B cell (primary cell): ENCODE measurements around the gene LIPK. TPM values are rescaled to one million over a fixed set of nuclear protein-coding genes. Genes with fewer than 3 reads are reported as not detected.

Source experiments
- ATAC-seq: fragments of 200-7000 bp; cut with Tn5 transposase; one replicate; pipeline ENCODE4 v1.10.0; 2021; ENCODE audit warnings: low read depth, mild to moderate bottlenecking, moderate number of reproducible peaks, moderate library complexity
- CTCF ChIA-PET: fragments of 350-600 bp; sonication (Branson Sonifier 250); formaldehyde crosslinking; loops from one replicate; lab custom pipeline; 2021; ENCODE audit warnings: antibody characterized with exemption, inconsistent platforms; lab: Charles Lee
- POLR2A ChIA-PET: fragments of 350-600 bp; sonication (Branson Sonifier 250); formaldehyde crosslinking; loops from one replicate; lab custom pipeline; 2021; ENCODE audit warnings: antibody characterized with exemption; lab: Charles Lee
- DNase-seq: peaks from one replicate; pipeline ENCODE4 v3.0.0; 2013
- H2AFZ ChIP-seq: 2 replicates; pipeline ENCODE4 v1.6.1; 2012; ENCODE audit warnings: mild to moderate bottlenecking, low read depth, low read length; ENCODE audit not compliant: insufficient read depth, poor library complexity, severe bottlenecking
- H3K27ac ChIP-seq, 2 donors: 1 replicate in 1 of 2; 2 replicates in 1 of 2; pipeline ENCODE4 v1.5.1; 2012 to 2013; ENCODE audit warnings: low read length in 2 of 2, mild to moderate bottlenecking in 2 of 2, moderate library complexity in 1 of 2
- H3K27me3 ChIP-seq, 4 experiments: fragments of 200-600 bp in 1 of 4; sonication (generic) in 1 of 4; replicated peaks in 1 of 4; 1 replicate in 2 of 4; 2 replicates in 2 of 4; pipeline versions ENCODE4 v1.6.1 to v1.7.0; 2013 to 2016; ENCODE audit warnings: low read length in 3 of 4, mild to moderate bottlenecking in 2 of 4, mixed read lengths in 1 of 4, moderate library complexity in 1 of 4; ENCODE audit not compliant: insufficient read depth in 4 of 4, control insufficient read depth in 3 of 4; ENCODE audit errors: control extremely low read depth in 1 of 4
- H3K36me3 ChIP-seq, 2 experiments: replicated peaks in 1 of 2; 1 replicate in 1 of 2; 2 replicates in 1 of 2; pipeline versions ENCODE4 v1.6.1 to v1.7.1; 2013; ENCODE audit warnings: low read length in 1 of 2; ENCODE audit not compliant: insufficient read depth in 2 of 2, control insufficient read depth in 1 of 2; ENCODE audit errors: control extremely low read depth in 1 of 2, extremely low read depth in 1 of 2
- H3K4me1 ChIP-seq, 2 donors: fragments of 200-600 bp in 1 of 2; sonication (generic) in 1 of 2; 1 replicate in 1 of 2; 2 replicates in 1 of 2; pipeline versions ENCODE4 v1.5.1 to v1.6.1; 2013 to 2017; ENCODE audit warnings: low read length in 2 of 2; ENCODE audit not compliant: control insufficient read depth in 2 of 2, insufficient read depth in 2 of 2
- H3K4me2 ChIP-seq: replicated peaks from 2 replicates; pipeline ENCODE3; 2012; ENCODE audit warnings: mild to moderate bottlenecking, low read depth, low read length; ENCODE audit not compliant: poor library complexity, severe bottlenecking
- H3K4me3 ChIP-seq, 5 experiments: fragments of 200-600 bp in 1 of 5; sonication (generic) in 1 of 5; 1 replicate in 3 of 5; 2 replicates in 2 of 5; pipeline versions ENCODE4 v1.5.1 to v1.7.0; 2011 to 2016; ENCODE audit warnings: low read length in 4 of 5, mild to moderate bottlenecking in 4 of 5, low read depth in 2 of 5, control low read depth in 1 of 5, moderate library complexity in 1 of 5; ENCODE audit not compliant: insufficient read depth in 1 of 5; ENCODE audit errors: control extremely low read depth in 1 of 5, extremely low read depth in 1 of 5
- H3K79me2 ChIP-seq: fragments of 200-600 bp; sonication (generic); one replicate; pipeline ENCODE4 v1.6.0; 2016; ENCODE audit warnings: low read length; ENCODE audit not compliant: control insufficient read depth, insufficient read depth
- H3K9ac ChIP-seq: fragments of 200-600 bp; sonication (generic); 2 replicates; pipeline ENCODE4 v1.6.1; 2017; ENCODE audit warnings: mild to moderate bottlenecking, low read length, moderate library complexity
- H3K9me3 ChIP-seq, 3 donors: one replicate each; pipeline versions ENCODE4 v1.6.1 to v1.7.1; 2013; ENCODE audit warnings: low read length in 2 of 3; ENCODE audit not compliant: control insufficient read depth in 2 of 3, insufficient read depth in 1 of 3; ENCODE audit errors: control extremely low read depth in 1 of 3
- H4K20me1 ChIP-seq: 2 replicates; pipeline ENCODE4 v1.6.0; 2012; ENCODE audit warnings: mild to moderate bottlenecking, low read length; ENCODE audit not compliant: insufficient read depth, control insufficient read depth, poor library complexity, severe bottlenecking
- H3K27ac Mint-ChIP-seq: one replicate; pipeline ENCODE4 v1.8.0; 2021; ENCODE audit warnings: mixed read lengths
- H3K27me3 Mint-ChIP-seq: one replicate; pipeline ENCODE4 v1.8.0; 2021; ENCODE audit warnings: mixed read lengths
- H3K4me1 Mint-ChIP-seq: one replicate; pipeline ENCODE4 v1.8.0; 2021; ENCODE audit warnings: mixed read lengths
- H3K4me3 Mint-ChIP-seq: one replicate; pipeline ENCODE4 v1.8.0; 2021; ENCODE audit warnings: mixed read lengths
- H3K9me3 Mint-ChIP-seq: one replicate; pipeline ENCODE4 v1.8.0; 2022; ENCODE audit warnings: mixed read lengths; ENCODE audit not compliant: insufficient read depth
- EZH2 ChIP-seq: IDR thresholded peaks from 2 replicates; pipeline ENCODE4 v1.6.1; 2012; ENCODE audit warnings: borderline replicate concordance, low read depth, mild to moderate bottlenecking, moderate library complexity, low read length; ENCODE audit not compliant: insufficient read depth, poor library complexity, severe bottlenecking
- WGBS: methylation state at CpG from one replicate; pipeline ENCODE4 v1.1.5; 2013; ENCODE audit warnings: missing lambda C conversion rate; ENCODE audit not compliant: insufficient coverage; 5-methylcytosine and 5-hydroxymethylcytosine counted together
- intact Hi-C: fragments of 100-400 bp; cut with micrococcal nuclease; formaldehyde crosslinking; loops from one replicate; pipeline ENCODE4 v1.10.0; 2022
- polyA plus RNA-seq: library from polyadenylated mRNA; depleted of rRNA; stranded (reverse); fragments of >200 nt; gene quantifications from 2 replicates; pipeline ENCODE4 v1.2.3, GENCODE V29; 2012
- total RNA-seq, 2 donors: library from RNA; stranded (reverse); fragments of 120-200 nt in 1 of 2; gene quantifications; 1 replicate in 1 of 2; 2 replicates in 1 of 2; pipeline versions ENCODE4 v1.2.3 to v1.2.4, GENCODE V29; 2013 to 2022
- TF ChIP-seq, protein P1 (sequence below): fragments of 200-600 bp; IDR thresholded peaks from one replicate; pipeline ENCODE4 v1.8.0; 2022; ENCODE audit warnings: antibody characterized with exemption, mild to moderate bottlenecking

LIPK gene
- total and polyA plus RNA-seq, 2 donors (not counting 1 experiment from before 2014, with no cell fraction given) = not detected

DNA sequence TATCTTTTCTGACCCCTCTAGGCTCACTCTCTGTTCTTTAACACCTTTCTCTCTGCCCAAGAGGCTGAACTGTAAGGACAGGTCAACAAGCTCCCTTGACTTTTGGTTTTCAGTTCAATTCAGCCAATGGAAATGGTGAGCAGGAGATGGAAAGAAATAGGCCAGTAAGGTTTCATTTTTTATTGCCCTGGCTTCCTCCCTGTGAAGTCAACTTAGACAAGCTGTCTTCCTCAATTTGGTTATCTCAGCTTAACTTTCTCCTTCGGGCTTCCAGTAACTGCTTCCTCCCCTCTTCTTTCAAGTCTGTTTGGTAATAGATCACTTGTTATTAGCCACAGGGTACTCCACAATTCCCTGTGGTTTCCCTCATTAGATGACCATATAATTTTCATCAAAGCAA, 19.7 kb downstream of the LIPK start:
- TF ChIP-seq, protein P1, sequence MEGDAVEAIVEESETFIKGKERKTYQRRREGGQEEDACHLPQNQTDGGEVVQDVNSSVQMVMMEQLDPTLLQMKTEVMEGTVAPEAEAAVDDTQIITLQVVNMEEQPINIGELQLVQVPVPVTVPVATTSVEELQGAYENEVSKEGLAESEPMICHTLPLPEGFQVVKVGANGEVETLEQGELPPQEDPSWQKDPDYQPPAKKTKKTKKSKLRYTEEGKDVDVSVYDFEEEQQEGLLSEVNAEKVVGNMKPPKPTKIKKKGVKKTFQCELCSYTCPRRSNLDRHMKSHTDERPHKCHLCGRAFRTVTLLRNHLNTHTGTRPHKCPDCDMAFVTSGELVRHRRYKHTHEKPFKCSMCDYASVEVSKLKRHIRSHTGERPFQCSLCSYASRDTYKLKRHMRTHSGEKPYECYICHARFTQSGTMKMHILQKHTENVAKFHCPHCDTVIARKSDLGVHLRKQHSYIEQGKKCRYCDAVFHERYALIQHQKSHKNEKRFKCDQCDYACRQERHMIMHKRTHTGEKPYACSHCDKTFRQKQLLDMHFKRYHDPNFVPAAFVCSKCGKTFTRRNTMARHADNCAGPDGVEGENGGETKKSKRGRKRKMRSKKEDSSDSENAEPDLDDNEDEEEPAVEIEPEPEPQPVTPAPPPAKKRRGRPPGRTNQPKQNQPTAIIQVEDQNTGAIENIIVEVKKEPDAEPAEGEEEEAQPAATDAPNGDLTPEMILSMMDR = no peak
- TF ChIP-seq EZH2 = no peak
- Mint-ChIP-seq H3K27ac (no peak overlapping the region), H3K4me1 (peaks cover 6% of the 10 kb centered on the region), H3K27me3 (no peaks in the 10 kb centered on the region), H3K4me3 (no peak overlapping the region), H3K9me3 (no peaks in the 10 kb centered on the region)
- ChIA-PET POLR2A (no interaction called here), CTCF (no interaction called here)
- no peak overlapping the region for H3K4me3 ChIP-seq
- H3K9me3 ChIP-seq = no peaks in the 10 kb centered on the region
- no peaks in the 10 kb centered on the region for H3K4me1 ChIP-seq
- H3K27me3 ChIP-seq = no peaks in the 10 kb centered on the region
- DNase-seq (no peak), ATAC-seq (no peak)
- H3K4me2 ChIP-seq = no peak overlapping the region
- H3K9ac ChIP-seq = no peak overlapping the region
- H4K20me1 ChIP-seq = no peaks in the 10 kb centered on the region
- no peaks in the 10 kb centered on the region for H3K79me2 ChIP-seq
- no peaks in the 10 kb centered on the region for H3K36me3 ChIP-seq
- H3K27ac ChIP-seq = no peak overlapping the region
- intact Hi-C loops = no loop called here
- H2AFZ ChIP-seq = peak overlapping the region; percentile 43
- WGBS = no CpG with 5 or more reads among the region's 1 CpG

- Histone ChIP-seq H4K20me1 (no peaks in the 10 kb centered on the region), H3K9me3 (no peaks in the 10 kb centered on the region), H3K27me3 (no peaks in the 10 kb centered on the region), H3K4me2 (no peak overlapping the region), H3K36me3 (no peaks in the 10 kb centered on the region), H3K79me2 (no peaks in the 10 kb centered on the region), H2AFZ (no peak overlapping the region), H3K9ac (no peak overlapping the region), H3K4me1 (peaks cover 0 to under 1% of the 10 kb centered on the region in 2 donors), H3K27ac (no peak overlapping the region), H3K4me3 (no peak overlapping the region)
- ATAC-seq (no peak), DNase-seq (peak; percentile 8)
- ChIA-PET CTCF (interaction anchor here (0.5 kb wide), 1 partner anchor 339 kb away, joined by 3 read pairs; no protein-coding TSS in a partner anchor), POLR2A (no interaction called here)
- peaks cover 10% of the 10 kb centered on the region for H3K4me1 Mint-ChIP-seq
- intact Hi-C loops = no loop called here
- H3K4me3 Mint-ChIP-seq = no peak overlapping the region
- no peaks in the 10 kb centered on the region for H3K27me3 Mint-ChIP-seq
- H3K9me3 Mint-ChIP-seq = no peaks in the 10 kb centered on the region
- H3K27ac Mint-ChIP-seq = no peak overlapping the region
- WGBS = 91% methylated on average over 30 of the region's 30 CpGs
- TF ChIP-seq, protein P1 = no peak
- no peak for TF ChIP-seq EZH2
These were observed 22.2 kb downstream of the LIPK start for GRCh38 chr10:88728107-88728763.
